Muscle of arm (tissue), 12 donors: ENCODE measurements around the gene CHCHD10. TPM values are rescaled to one million over a fixed set of nuclear protein-coding genes. Genes with fewer than 3 reads are reported as not detected.
"Not testable (repeated sequence)": the region's sequence is repeated elsewhere in the genome, so short reads cannot be mapped to it uniquely, and the experiment has no call there.

ENCODE experiments used
- DNase-seq: peaks from one replicate; pipeline ENCODE4 v3.0.0-alpha.2; 2013
- polyA plus RNA-seq, 12 donors: library from polyadenylated mRNA; unstranded; fragments of 120-200 nt; gene quantifications; one replicate each; pipeline ENCODE4 v1.2.1, GENCODE V29; 2013; ENCODE audit not compliant: insufficient read length in 12 of 12

Gene CHCHD10
- polyA plus RNA-seq, 12 donors, result 33.8 to 1,945 (median 51.8) TPM

- DNase-seq, result no peak
Measured at GRCh38 chr22:23752090-23752691, 15.6 kb downstream of the CHCHD10 start.

- DNase-seq, result no peak
Measured at GRCh38 chr22:23751441-23751996, 16.3 kb downstream of the CHCHD10 start.

GRCh38 chr22:23750714-23751440 lies 16.9 kb downstream of the CHCHD10 start, which contains the start of gene ZNF70:
Gene ZNF70, minus strand, starts transcription at chr22:23751112. Its CDS starts 5,972 bp downstream, at chr22:23745140.
- DNase-seq, result peak; percentile 79

GRCh38 chr22:23750367-23750713 lies 17.4 kb downstream of the CHCHD10 start:
- no peak for DNase-seq

- DNase-seq, result peak; percentile 66
Measured at GRCh38 chr22:23749841-23750301, 17.9 kb downstream of the CHCHD10 start.

GRCh38 chr22:23745791-23746190 lies 22.0 kb downstream of the CHCHD10 start:
- DNase-seq, result no peak

DNA sequence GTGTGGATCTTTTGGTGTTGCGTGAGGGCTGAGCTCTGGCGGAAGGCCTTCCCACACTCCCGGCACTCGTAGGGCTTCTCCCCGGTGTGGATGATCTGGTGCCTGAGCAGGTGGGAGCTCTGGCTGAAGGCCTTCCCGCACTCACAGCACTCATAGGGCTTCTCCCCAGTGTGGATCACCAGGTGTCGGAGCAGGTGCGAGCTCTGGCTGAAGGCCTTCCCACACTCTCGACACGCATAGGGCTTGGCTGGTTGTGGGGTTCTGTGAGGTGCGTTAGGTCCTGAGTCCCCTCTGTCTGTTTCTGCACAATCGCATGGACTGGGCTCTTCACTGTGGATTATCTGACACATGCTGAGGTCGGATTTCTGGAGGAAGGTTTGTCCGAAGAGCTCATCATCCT lies 23.3 kb downstream of the CHCHD10 start:
- no peak for DNase-seq

GRCh38 chr22:23744001-23744400 lies 23.8 kb downstream of the CHCHD10 start:
- no peak for DNase-seq

DNA sequence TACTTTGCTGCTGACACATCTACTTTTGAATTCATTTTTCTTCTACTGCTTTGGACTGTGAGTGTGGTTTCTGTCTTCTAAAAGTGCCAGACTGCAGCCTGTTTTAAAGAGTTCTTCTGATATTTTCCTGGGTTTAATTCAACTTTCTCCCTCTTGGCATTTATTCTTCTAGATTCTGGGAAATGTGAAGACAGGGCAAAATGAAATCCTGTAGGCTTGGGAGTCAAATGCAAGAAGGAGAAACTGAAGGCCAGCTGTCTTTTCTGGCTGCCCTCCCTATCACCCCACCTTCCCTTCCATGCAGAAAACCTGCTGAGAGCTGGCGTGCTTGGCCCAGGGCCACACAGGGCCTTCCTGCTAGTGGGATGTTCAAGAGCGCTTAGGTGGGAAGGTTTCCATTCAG lies 24.5 kb downstream of the CHCHD10 start:
- DNase-seq, result peak; percentile 70

GRCh38 chr22:23742505-23743264 lies 25.1 kb downstream of the CHCHD10 start:
- no peak for DNase-seq

GRCh38 chr22:23737696-23738095 lies 30.1 kb downstream of the CHCHD10 start:
- no peak for DNase-seq

DNA sequence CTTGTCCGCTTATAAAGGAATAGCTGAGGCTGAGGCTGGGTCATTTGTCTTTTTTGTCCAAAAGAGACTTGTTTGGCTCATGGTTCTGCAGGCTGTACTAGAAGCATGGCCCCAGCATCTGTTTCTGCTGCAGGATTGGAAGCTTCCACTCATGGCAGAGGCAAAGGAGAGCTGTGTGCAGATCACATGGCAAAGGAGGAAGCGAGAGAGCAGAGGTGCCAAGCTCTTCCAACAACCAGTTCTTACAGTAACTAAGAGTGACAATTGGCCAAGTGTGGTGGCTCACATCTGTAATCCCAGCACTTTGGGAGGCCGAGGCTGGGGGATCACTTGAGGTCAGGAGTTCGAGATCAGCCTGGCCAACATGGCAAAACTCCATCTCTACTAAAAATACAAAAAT lies 39.7 kb downstream of the CHCHD10 start:
- not testable (repeated sequence) for DNase-seq

DNA sequence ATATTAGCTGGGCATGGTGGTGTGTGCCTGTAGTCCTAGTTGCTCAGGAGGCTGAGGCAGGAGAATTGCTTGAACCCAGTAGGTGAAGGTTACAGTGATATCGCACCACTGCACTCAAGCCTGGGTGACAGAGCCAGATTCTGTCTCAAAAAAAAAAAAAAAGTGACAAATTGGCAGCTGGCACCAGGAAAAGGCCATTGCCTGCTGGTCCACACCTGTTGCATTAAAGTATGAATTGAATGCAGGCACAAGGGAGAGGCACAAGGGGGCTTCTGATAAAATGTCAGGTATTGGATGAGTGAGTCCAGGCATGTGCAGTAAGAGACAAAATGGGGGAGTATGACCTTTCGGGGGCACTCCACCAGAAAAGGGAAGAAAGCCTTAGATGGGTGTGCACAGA lies 45.0 kb downstream of the CHCHD10 start:
- no peak for DNase-seq

GRCh38 chr22:23722160-23722559 lies 45.6 kb downstream of the CHCHD10 start:
- DNase-seq, result no peak

DNA sequence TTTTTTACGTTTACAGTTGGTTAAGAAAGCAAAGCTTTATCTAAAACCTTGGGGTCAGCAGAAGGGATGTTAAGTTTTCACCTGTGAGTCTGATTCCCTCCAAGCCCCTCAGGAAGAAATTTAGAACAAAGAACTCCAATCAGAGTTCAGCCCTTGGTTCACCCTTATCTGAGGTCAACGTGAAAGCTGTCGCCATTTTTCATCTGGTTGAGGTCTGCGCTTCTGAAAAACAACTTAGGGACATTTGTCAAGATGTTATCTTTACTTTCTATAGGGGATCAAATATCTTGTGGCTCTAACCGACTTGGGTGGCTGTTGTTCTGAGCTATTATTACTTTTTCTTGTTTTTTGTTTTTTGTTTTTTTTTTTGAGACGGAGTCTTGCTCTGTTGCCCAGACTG lies 46.9 kb downstream of the CHCHD10 start:
- no peak for DNase-seq

- DNase-seq, result no peak
Measured at GRCh38 chr22:23718371-23719165, 49.2 kb downstream of the CHCHD10 start.

DNA sequence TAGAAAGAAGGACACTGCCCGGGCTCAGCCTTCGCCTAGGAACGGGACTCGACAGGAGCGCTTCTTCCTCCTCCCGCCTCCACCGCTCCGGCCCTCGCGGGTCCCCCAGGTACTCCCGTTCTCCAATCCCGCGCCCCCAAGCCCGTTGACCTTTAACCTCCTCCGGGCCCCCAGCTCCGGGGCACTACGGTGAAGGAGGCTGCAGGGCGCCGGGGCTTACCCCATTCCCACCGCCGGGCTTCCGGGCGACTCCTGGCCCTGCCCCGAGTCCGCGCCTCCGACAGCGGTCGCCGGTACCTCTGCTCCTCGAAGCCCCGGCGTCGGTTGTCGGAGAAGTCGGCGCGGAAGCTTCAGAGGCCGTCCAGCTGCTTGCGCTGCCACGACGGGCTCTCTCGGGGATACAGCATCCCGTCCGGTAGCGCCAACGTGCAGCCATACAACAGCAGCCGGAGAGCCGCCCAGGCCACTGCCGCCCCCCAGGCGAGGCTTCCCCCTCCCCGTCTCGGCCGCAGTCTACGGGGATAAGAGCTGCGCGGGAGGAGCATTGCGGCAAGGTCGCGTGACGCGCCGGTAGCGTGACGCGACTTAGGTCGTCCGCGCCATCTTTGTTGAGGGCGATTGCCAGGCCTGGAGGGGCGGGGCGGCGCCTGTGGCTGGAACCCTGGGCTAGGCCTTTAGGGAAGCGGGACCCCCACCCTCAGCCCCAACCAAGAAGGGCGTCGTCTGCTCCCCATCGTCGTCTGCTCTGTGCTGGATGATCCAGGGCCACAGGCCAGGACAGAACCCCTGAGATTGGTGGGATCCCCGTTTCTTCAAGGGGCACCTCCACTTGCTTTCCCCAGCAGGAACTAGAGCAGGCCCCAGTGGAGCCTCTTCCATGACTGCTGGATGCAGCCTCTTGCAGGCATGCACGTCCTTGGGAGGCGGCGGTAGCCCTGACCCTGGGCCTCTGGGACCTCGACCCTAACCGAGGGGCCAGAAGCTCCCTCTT lies 50.7 kb downstream of the CHCHD10 start:
- peak; percentile 89 for DNase-seq
